Kidney glomerular epithelial cell (primary cell): ENCODE measurements around the gene SPATA17.

Source experiments
- DNase-seq: peaks from one replicate; lab custom pipeline; 2025; lab: John Stamatoyannopoulos, UW

Gene SPATA17

GRCh38 chr1:217917281-217917887 is 286.2 kb downstream of the SPATA17 start:
- DNase-seq: no peak

- no peak for DNase-seq
These were observed 288.7 kb downstream of the SPATA17 start for GRCh38 chr1:217919683-217920388.
